GM19035 (cell line): ENCODE results near the gene SSX2IP.
"Not testable (repeated sequence)": the region's sequence is repeated elsewhere in the genome, so short reads cannot be mapped to it uniquely, and the experiment has no call there.

Source experiments
- ATAC-seq: cut with Tn5 transposase; IDR thresholded peaks from one replicate; pipeline ENCODE4 v1.9.1; 2021; ENCODE audit not compliant: unreplicated experiment

SSX2IP gene, protein sequence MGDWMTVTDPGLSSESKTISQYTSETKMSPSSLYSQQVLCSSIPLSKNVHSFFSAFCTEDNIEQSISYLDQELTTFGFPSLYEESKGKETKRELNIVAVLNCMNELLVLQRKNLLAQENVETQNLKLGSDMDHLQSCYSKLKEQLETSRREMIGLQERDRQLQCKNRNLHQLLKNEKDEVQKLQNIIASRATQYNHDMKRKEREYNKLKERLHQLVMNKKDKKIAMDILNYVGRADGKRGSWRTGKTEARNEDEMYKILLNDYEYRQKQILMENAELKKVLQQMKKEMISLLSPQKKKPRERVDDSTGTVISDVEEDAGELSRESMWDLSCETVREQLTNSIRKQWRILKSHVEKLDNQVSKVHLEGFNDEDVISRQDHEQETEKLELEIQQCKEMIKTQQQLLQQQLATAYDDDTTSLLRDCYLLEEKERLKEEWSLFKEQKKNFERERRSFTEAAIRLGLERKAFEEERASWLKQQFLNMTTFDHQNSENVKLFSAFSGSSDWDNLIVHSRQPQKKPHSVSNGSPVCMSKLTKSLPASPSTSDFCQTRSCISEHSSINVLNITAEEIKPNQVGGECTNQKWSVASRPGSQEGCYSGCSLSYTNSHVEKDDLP

DNA sequence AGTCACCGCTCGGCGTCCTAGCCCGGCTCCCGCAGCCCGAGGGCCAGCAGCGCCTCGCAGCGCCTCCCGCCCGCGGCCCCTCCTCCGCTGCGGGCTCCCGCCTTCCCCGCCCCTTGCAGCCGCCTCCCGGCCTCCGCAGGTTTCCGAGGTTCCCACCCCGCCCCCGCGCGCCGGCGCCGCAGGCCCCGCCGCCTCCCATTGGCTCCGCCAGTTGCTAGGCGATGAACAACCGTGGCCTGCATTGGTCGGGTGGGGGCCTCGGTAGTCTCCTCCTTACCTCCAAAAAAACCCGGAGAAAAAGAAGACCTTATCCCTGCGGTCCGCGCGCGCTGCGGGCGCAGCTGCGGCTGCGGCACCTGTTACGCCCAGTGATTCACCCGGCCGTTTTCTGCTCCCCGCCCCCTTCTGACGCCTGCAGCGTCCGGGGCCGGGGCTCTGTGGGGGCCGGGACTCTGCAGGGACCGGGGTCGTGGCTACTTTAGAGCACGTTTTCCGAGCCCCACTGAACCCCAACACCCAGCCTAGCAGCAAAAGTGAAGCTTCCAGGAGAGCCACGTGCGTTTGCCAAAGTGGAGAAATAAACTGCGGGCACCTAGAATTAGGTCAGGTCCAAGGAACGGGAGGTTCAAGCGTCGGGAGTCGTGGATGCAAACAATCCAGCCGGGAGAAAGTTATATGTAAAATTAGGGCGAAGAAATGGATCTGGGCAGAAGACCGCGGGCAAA is at the start of gene SSX2IP:
SSX2IP (minus strand) TSS at position 65 of the 725 bp plus-strand sequence. CDS start 19,242 bp downstream, outside the sequence.
- ATAC-seq = peak; percentile 89

- ATAC-seq = no peak
Observed at GRCh38 chr1:84738237-84738636, 48.0 kb upstream of the SSX2IP start.

GRCh38 chr1:84737590-84737989 is 47.3 kb upstream of the SSX2IP start:
- no peak for ATAC-seq

DNA sequence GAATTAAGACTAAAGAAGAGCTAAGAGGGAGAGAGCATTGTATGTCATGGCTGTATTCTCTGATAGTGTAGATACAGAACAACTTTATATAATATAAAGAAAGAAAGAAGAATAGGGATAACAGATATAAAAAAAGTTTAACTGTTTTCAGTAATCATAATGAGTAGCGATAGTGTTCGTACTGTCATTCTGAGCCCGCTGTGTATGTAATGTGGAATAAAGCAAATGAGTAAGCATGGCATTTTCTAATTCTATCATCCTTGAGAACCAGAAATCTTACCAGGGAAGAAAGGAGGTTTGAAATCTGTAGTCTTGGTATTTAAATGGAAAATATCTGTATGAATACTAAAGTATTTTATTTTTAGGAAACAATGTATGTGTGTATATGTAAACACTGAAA is 46.7 kb upstream of the SSX2IP start:
- ATAC-seq = no peak

DNA sequence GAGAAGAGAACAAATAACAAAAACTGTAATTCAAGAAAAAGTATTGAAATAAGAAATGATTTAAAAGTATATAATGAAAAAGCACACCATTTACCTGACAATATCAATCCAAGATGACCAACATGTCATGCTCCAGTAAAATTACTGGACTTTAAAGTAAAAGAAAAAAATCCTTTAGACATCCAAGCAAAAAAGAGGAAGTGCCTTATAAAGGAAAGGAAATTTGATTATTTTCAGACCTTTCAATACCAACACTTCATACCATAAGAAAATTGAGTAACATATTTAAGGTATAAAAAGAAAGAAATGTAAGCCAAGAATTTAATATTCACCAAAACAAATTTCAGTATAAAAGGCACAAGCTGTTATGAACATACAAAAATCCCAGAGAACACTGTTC is 46.2 kb upstream of the SSX2IP start:
- no peak for ATAC-seq

DNA sequence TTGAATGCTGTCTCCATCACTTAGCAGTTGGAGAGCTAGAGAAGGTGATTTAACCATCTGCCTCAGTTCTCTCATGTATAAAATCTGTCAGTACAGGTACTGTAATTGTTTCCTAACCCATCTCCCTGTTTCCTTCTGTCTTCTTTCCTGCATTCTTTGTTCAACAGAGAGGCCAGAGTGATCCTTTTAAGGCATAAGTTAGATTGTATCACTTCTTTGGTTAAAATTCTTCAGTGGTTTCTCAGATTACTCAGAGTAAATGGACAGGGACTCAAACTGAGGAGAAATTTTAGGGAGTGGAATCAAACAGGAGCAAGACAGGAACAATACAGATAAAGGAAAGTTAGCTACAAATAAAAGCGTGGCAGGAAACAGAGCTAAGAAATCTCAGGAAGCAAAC is 45.2 kb upstream of the SSX2IP start:
- ATAC-seq = no peak

DNA sequence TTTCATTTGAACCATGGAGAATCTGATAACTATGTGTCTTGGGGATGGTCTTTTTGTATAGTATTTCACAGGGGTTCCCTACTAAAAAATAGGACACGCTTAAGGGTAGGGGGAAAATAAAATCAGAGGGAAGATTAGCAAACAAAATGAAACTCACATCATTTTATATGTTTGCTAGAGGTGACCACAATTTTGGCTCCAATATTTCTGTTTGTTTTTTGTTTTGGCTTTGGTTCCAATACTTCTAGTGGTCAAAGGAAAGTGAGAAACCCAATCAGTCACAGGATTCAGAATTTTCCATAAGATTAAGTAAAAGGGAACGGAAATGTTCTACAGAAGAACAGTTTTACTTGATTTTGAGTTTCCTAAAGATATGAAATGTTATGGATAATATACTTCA is 42.3 kb upstream of the SSX2IP start:
- ATAC-seq = no peak

- no peak for ATAC-seq
Observed at GRCh38 chr1:84731519-84731918, 41.3 kb upstream of the SSX2IP start.

- ATAC-seq = not testable (repeated sequence)
Observed at GRCh38 chr1:84727711-84728110, 37.5 kb upstream of the SSX2IP start.

DNA sequence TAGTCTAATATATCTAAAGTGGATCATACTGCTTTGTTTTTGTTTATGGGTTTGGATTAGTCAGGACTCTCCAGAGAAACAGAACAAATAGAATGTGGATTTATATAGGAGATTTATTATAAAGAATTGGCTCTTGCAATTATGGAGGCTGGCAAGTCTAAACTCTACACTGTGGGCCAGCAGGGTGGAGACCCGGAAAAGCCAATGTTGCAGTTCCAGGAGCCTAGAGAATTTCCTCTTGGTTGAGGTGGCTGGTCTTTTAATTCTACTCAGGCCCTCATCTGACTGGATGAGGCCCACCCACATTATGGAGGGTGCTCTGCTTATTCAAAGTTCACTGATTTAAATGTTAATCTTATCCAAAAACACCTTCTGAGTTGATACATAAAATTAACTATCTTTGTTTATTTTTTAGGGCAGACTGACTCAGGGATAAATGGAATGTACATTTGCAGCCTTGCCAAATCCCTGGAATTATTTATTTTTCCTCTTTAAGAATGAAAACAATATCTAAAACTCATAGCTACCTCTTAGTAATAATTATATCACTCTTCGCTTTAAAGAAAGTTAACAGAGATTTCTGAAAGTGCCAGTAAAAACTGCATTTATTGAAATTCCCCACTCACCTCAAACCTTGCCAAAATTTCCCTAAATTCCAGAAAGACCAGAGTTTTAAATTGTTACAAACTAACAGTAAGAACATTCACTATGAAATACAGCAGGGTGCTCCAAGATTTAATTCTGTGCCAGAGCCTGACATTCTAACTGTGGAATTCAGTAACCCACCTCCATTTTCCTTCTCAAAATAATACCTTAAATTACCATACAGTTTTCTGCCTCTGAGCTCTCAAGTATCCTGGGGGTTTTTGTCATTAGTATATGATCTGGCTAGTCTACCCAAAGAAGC is 36.6 kb upstream of the SSX2IP start:
- no peak for ATAC-seq

- no peak for ATAC-seq
Observed at GRCh38 chr1:84724128-84724860, 34.0 kb upstream of the SSX2IP start.

- ATAC-seq = no peak
Observed at GRCh38 chr1:84722794-84723193, 32.5 kb upstream of the SSX2IP start.

- ATAC-seq = not testable (repeated sequence)
Observed at GRCh38 chr1:84721872-84722271, 31.6 kb upstream of the SSX2IP start.

- ATAC-seq = no peak
Observed at GRCh38 chr1:84721152-84721551, 30.9 kb upstream of the SSX2IP start.

GRCh38 chr1:84720221-84720780 is 30.0 kb upstream of the SSX2IP start:
- no peak for ATAC-seq

DNA sequence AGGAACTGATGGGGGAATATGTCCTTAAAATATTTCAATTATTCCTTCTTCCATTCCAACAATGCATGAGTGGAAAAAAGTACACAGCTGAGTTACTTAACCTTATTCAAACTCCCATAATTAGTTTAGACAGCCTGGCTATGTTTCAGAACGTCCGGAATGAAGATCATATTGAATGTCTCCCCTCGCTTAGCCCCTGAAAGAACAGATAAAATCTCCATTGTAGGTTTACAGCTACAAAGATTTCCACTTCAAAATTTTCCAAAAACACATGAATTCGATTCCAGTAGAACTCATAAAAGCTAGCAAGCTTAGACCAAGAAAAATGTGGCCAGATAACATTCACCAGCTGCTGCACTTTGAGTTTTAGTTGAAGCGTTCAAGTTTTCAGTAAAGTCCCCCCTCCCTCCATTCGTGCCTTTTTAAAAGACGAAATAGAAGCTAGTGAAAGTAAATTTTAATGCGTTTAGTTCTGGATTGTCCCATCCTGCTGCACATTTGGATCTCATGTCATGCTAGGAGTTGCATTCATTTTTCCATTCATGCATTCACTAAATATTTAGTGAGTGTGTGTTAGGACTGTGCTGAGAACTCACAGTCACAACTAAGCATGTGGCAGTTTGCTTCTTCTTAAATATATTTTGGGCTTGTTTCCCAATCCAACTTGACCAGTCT is 29.4 kb upstream of the SSX2IP start:
- no peak for ATAC-seq

DNA sequence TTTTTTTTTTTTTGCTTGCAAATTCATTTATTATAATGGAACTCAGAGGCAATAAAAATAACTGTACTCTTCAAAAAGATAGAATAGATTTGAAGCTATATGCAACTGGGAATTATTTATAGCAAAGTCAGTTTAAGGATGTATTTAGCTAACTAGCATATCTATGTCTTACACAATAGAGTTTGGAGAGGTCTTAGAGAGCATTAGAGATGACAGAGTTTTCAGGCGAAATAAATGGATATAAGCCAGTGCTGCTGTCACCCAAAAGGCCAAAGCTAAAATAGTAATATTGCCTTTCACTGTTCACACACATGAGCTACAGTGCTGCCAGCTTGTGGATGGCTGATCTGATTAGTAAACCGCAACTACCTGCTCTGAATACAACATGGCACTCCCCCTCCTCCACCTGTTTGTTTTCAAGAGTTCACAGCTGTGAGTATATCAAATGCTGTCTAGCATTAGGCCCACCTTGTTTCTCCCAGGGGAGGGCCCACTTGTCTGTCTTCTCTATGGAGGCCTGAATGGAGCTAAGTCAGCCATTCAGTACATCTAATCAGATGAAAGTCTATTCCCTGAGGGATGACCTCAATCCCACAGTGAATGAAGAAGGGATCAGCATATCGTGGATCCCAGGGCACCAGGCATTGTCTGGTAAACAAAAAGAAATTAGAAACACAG is 25.2 kb upstream of the SSX2IP start:
- ATAC-seq = no peak

DNA sequence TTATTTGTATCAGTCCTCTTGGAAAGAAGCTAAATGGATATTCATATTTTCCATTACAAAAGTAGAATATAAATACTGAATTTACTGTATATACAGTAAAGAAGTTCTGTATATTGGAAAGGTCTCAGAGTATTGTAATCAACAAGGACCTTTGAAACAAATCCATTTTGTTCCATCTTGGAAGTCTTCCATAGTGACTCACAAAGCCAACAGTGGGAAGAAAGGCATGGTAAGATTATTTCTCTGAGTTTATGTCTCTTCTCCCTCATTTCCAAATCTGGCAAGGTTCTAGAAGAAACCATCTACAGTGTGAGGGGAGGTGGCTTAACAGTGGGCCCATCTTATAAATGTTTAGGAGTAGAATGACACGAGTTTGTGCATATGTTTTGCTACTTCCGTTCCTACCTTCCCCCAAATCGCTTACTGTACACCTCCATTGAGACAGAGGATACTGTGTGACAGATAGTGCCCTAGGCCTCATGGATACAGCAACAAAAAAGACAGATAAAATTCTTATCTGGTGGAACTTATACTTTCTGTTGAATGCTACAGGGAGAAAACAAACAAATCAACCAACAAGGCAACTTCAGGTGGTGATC is 22.1 kb upstream of the SSX2IP start:
- ATAC-seq = no peak
